ENCODE data around the gene OTULIN.

OTULIN gene

DNA sequence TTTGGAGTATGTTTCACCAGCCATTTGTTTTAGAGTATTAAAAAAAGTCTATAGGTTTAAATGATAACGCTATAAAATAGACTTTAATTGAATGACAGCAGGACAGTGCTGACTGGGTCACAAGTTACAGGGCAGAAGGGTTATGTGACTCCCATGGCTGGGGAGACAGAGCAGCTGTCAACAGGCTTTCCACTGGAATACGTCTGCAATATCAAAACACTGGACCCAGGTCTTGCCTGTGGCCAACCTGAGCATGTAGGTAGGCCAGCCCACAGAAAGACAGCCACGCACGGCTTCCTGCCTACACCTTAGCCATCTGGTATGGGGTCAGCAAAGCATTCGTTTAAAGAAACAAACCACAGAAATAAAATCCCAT, 80.7 kb downstream of the OTULIN start:
- H3K27me3 ChIP-seq (ENCODE audit: insufficient read depth, poor library complexity, severe bottlenecking): peaks cover 6% of the 10 kb centered on the region
- no peak overlapping the region for H3K27ac ChIP-seq (replicated peaks)
- no peak overlapping the region for H3K4me3 ChIP-seq (replicated peaks; ENCODE audit: insufficient read depth, low read length)
- DNase-seq (ENCODE audit: low read depth in 1 of 2, low spot score in 1 of 2): no peak
- TF ChIP-seq POLR2AphosphoS5 (IDR thresholded peaks at IDR 0.05; ENCODE audit: low read depth) (no peak), GABPA (IDR thresholded peaks at IDR 0.05; ENCODE audit: low read depth) (no peak)

GRCh38 chr5:14745753-14746152, 81.2 kb downstream of the OTULIN start:
- TF ChIP-seq POLR2AphosphoS5 (IDR thresholded peaks at IDR 0.05; ENCODE audit: low read depth) (no peak), GABPA (IDR thresholded peaks at IDR 0.05; ENCODE audit: low read depth) (no peak), SPI1 (IDR thresholded peaks at IDR 0.05; ENCODE audit: borderline replicate concordance, low read depth) (no peak), REST (IDR thresholded peaks at IDR 0.05; ENCODE audit: insufficient replicate concordance, low read depth) (no peak)
- TF ChIP-seq, protein P1, sequence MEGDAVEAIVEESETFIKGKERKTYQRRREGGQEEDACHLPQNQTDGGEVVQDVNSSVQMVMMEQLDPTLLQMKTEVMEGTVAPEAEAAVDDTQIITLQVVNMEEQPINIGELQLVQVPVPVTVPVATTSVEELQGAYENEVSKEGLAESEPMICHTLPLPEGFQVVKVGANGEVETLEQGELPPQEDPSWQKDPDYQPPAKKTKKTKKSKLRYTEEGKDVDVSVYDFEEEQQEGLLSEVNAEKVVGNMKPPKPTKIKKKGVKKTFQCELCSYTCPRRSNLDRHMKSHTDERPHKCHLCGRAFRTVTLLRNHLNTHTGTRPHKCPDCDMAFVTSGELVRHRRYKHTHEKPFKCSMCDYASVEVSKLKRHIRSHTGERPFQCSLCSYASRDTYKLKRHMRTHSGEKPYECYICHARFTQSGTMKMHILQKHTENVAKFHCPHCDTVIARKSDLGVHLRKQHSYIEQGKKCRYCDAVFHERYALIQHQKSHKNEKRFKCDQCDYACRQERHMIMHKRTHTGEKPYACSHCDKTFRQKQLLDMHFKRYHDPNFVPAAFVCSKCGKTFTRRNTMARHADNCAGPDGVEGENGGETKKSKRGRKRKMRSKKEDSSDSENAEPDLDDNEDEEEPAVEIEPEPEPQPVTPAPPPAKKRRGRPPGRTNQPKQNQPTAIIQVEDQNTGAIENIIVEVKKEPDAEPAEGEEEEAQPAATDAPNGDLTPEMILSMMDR (IDR thresholded peaks at IDR 0.05; ENCODE audit: insufficient read depth, low read length): no peak
- no peak for DNase-seq (ENCODE audit: low read depth in 1 of 2, low spot score in 1 of 2)
- Histone ChIP-seq H3K27me3 (ENCODE audit: insufficient read depth, poor library complexity, severe bottlenecking) (peaks cover 6% of the 10 kb centered on the region), H3K4me3 (replicated peaks; ENCODE audit: insufficient read depth, low read length) (no peak overlapping the region), H3K27ac (replicated peaks) (no peak overlapping the region)

- no peak overlapping the region for H3K4me3 ChIP-seq (replicated peaks; ENCODE audit: insufficient read depth, low read length)
- H3K27me3 ChIP-seq (ENCODE audit: insufficient read depth, poor library complexity, severe bottlenecking): peaks cover 10% of the 10 kb centered on the region
- no peak for DNase-seq (ENCODE audit: low read depth in 1 of 2, low spot score in 1 of 2)
- TF ChIP-seq, protein P1 (IDR thresholded peaks at IDR 0.05; ENCODE audit: insufficient read depth, low read length): no peak
- TF ChIP-seq REST (IDR thresholded peaks at IDR 0.05; ENCODE audit: insufficient replicate concordance, low read depth) (no peak), SPI1 (IDR thresholded peaks at IDR 0.05; ENCODE audit: borderline replicate concordance, low read depth) (no peak), GABPA (IDR thresholded peaks at IDR 0.05; ENCODE audit: low read depth) (no peak), POLR2AphosphoS5 (IDR thresholded peaks at IDR 0.05; ENCODE audit: low read depth) (no peak)
- H3K27ac ChIP-seq (replicated peaks): no peak overlapping the region
Measured at GRCh38 chr5:14748180-14748900, 83.8 kb downstream of the OTULIN start.

Data from HL-60 (cell line).